ENCODE data around the gene MCM7.

The MCM7 gene

GRCh38 chr7:100100420-100101015, 679 bp downstream of the MCM7 start:
- Histone ChIP-seq H2AFZ (ENCODE audit: low read depth, low read length, severe bottlenecking) (no peak overlapping the region), H3K9ac (ENCODE audit: low read length) (peak overlapping the region; percentile 100), H3K36me3 (ENCODE audit: low read length) (peaks cover 43% of the 10 kb centered on the region), H3K9me2 (replicated peaks; ENCODE audit: insufficient read depth, low read length) (no peaks in the 10 kb centered on the region), H3K27ac (ENCODE audit: low read depth, low read length) (peak overlapping the region; percentile 95), H3K4me3 (ENCODE audit: insufficient read depth, low read length, poor library complexity, severe bottlenecking) (peak overlapping the region; percentile 94), H3K4me2 (ENCODE audit: low read depth, low read length, poor library complexity, severe bottlenecking) (peak overlapping the region; percentile 70), H3F3A (ENCODE audit: insufficient read depth) (peaks cover 26% of the 10 kb centered on the region), H4K20me1 (ENCODE audit: low read depth, low read length) (peaks cover 13% of the 10 kb centered on the region), H3K27me3 (ENCODE audit: low read length) (no peaks in the 10 kb centered on the region), H3K79me2 (ENCODE audit: insufficient read depth, low read length) (peaks cover 34% of the 10 kb centered on the region), H3K9me3 (ENCODE audit: insufficient read depth, low read length) (no peaks in the 10 kb centered on the region)
- TF ChIP-seq CTCF (IDR thresholded peaks at IDR 0.05; ENCODE audit: insufficient read depth, low read length, poor library complexity, severe bottlenecking), result no peak
- no peak for TF ChIP-seq EZH2phosphoT487 (conservative IDR thresholded peaks at IDR 0.05; ENCODE audit: low read length)

DNA sequence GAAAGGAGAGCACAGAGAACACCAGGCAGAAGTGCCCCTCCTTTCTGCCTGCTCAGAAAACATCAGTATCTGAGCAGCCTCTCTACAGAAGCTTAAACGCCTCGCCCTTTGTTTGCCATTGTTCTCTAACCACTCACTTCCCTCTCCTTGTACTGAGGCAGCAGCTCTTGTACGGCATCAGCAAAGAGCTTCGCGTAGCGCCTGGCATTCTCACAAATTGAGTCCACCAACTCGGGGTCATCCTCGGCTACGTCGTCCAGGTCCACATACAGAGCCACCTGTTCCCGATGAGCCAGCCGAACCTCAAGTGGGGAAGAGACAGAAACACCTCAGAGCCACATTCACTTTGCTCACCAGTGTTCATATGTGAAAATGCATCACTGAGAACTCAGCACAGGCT, 1.7 kb downstream of the MCM7 start:
- H3K4me2 ChIP-seq (ENCODE audit: low read depth, low read length, poor library complexity, severe bottlenecking), result peak overlapping the region; percentile 70
- H3F3A ChIP-seq (ENCODE audit: insufficient read depth), result peaks cover 36% of the 10 kb centered on the region
- no peak overlapping the region for H3K27ac ChIP-seq (ENCODE audit: low read depth, low read length)
- TF ChIP-seq EZH2phosphoT487 (conservative IDR thresholded peaks at IDR 0.05; ENCODE audit: low read length) (no peak), CTCF (IDR thresholded peaks at IDR 0.05; ENCODE audit: insufficient read depth, low read length, poor library complexity, severe bottlenecking) (no peak)
- H3K36me3 ChIP-seq (ENCODE audit: low read length), result peaks cover 53% of the 10 kb centered on the region
- no peaks in the 10 kb centered on the region for H3K9me2 ChIP-seq (replicated peaks; ENCODE audit: insufficient read depth, low read length)
- no peak overlapping the region for H2AFZ ChIP-seq (ENCODE audit: low read depth, low read length, severe bottlenecking)
- H3K9me3 ChIP-seq (ENCODE audit: insufficient read depth, low read length), result no peaks in the 10 kb centered on the region
- H3K4me3 ChIP-seq (ENCODE audit: insufficient read depth, low read length, poor library complexity, severe bottlenecking), result no peak overlapping the region
- H3K27me3 ChIP-seq (ENCODE audit: low read length), result no peaks in the 10 kb centered on the region
- H3K79me2 ChIP-seq (ENCODE audit: insufficient read depth, low read length), result peaks cover 34% of the 10 kb centered on the region
- H4K20me1 ChIP-seq (ENCODE audit: low read depth, low read length), result peaks cover 16% of the 10 kb centered on the region
- peak overlapping the region; percentile 100 for H3K9ac ChIP-seq (ENCODE audit: low read length)

DNA sequence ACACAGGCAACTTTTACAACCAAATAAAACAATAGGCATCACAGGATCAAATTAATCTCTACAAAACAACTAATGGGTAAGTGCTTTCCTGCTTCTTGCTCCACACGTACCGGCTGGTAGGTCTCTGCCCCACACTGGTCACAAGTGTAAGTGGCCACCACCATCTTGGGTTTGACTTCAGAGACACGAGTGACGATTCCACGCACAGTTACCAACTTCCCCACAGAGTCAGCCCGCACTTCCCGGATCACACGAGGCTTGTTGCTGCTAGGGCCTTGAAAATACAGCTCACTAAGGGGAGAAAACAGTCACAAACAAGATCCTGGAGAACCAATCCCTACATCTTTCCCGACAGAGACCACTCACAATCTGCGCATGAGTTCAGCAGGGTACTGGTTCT, 2.3 kb downstream of the MCM7 start:
- Histone ChIP-seq H3K4me3 (ENCODE audit: insufficient read depth, low read length, poor library complexity, severe bottlenecking) (no peak overlapping the region), H3K9me3 (ENCODE audit: insufficient read depth, low read length) (no peaks in the 10 kb centered on the region), H3K9ac (ENCODE audit: low read length) (no peak overlapping the region), H3K9me2 (replicated peaks; ENCODE audit: insufficient read depth, low read length) (no peaks in the 10 kb centered on the region), H2AFZ (ENCODE audit: low read depth, low read length, severe bottlenecking) (no peak overlapping the region), H3K27me3 (ENCODE audit: low read length) (no peaks in the 10 kb centered on the region), H3K79me2 (ENCODE audit: insufficient read depth, low read length) (peaks cover 34% of the 10 kb centered on the region), H3K36me3 (ENCODE audit: low read length) (peaks cover 59% of the 10 kb centered on the region), H4K20me1 (ENCODE audit: low read depth, low read length) (peaks cover 18% of the 10 kb centered on the region), H3K27ac (ENCODE audit: low read depth, low read length) (no peak overlapping the region), H3K4me2 (ENCODE audit: low read depth, low read length, poor library complexity, severe bottlenecking) (no peak overlapping the region), H3F3A (ENCODE audit: insufficient read depth) (peaks cover 42% of the 10 kb centered on the region)
- TF ChIP-seq EZH2phosphoT487 (conservative IDR thresholded peaks at IDR 0.05; ENCODE audit: low read length) (no peak), CTCF (IDR thresholded peaks at IDR 0.05; ENCODE audit: insufficient read depth, low read length, poor library complexity, severe bottlenecking) (no peak)

Measured in SU-DHL-6 (cell line).